Activated CD4-positive, CD25-positive, alpha-beta regulatory T cell treated with anti-CD3 and anti-CD28 coated beads, Interleukin-2, amount 50 U/mL, for 72 hours (primary cell): ENCODE results near the gene ASPN.

ENCODE experiments used
- DNase-seq: peaks from one replicate; pipeline ENCODE4 v3.0.0; 2021

ASPN gene

DNA sequence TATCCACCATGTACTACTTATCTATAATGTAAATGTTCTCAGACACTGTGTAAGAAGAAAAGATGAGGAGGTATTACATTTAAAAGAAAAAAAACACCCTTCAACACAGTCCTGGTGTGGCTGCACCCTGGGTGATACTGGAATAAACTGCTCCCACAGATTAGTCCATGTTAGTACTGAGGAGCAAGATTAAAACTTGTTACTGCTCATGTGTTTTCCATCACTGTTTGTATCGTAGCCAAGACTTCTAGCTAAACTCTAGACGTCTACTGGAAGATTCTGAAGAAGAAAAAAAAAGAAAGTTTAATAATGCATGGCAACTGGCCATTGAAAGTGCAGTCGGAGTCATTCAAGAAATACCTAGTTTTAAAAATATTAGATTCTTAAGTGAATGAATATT lies at the start of gene ASPN:
ASPN (minus strand) TSS at position 178 of the 400 bp plus-strand sequence.
- DNase-seq: no peak

DNA sequence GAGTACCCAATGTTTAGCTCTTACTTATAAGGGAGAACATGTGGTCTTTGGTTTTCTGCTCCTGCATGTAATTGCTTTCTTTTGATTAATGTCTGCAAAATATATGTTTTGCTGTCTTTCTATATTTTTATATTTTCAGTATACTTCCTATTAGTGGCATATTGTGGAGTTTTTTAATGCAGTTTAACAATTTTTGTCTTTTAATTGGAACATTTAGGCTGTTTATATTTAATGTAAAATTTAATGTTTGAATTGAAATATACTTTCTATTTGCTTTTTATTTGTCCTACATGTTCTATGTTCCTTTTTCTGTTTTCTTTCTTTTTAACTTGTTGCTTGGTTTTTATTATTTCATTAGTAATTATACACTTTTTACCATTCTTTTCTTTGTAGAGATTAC lies 48.6 kb upstream of the ASPN start:
- no peak for DNase-seq

DNA sequence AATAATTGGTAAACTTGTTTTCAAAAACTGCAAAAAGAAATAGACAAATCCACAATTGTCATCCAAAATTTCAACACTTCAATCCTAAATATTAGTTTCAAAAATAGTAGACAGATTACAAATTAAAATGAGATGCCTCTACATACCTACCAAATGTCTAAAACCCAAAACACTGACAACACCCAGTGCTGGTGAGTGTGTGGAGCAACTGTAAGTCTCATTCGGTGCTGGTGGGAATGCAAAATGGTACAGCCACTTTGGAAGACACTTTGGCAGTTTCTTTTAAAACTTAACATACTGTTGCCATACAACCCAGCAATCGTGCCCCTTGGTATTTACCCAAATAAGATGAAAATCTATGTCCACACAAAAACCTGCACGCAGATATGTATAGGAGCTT lies 46.8 kb upstream of the ASPN start:
- DNase-seq: no peak

DNA sequence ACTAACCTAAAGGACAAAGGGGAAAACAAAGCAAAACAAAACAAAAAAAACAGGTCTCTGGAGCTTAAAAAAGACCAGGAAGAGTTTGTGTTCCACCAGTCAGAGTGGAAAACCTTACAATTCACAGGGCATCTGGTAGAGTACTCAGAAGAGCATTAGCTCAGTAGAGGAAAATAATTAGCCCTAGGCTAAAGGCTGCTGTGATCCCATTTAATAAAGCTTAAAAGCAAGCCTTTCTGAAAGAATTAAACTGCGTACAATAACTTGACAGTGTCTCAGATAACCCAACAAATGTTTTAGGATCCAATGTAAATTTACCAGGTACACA lies 46.2 kb upstream of the ASPN start:
- DNase-seq: no peak

DNA sequence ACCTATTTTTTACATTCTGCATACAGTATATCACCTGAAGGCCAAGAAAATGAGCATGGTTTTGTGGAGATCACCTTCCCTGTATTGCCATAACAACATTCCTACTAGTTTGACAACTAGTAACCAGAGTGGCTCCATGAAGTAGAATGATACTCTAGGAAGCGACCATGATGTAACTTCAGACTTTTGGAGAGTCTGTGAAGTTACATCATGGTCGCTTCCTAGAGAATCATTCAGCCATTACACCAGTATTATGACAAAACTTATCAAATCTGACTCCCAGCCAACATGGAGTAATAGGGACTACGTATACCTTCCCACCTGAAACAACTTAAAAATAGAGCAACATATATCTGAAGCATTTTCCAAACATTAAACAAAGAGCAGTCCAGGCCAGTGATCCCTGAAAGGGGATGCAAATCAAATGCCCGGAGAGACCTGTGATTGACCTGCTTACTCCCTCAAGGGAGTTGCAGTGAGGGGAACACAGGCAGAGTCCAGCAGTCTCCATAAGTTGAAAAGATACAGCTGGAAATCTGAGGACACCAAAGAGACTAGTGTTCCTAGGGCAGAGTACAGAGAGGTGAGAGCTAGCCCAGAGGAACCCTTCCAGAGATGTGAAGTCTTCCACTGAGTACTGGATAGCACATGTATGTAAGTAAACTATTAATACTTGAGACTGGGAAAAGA lies 45.7 kb upstream of the ASPN start:
- no peak for DNase-seq

DNA sequence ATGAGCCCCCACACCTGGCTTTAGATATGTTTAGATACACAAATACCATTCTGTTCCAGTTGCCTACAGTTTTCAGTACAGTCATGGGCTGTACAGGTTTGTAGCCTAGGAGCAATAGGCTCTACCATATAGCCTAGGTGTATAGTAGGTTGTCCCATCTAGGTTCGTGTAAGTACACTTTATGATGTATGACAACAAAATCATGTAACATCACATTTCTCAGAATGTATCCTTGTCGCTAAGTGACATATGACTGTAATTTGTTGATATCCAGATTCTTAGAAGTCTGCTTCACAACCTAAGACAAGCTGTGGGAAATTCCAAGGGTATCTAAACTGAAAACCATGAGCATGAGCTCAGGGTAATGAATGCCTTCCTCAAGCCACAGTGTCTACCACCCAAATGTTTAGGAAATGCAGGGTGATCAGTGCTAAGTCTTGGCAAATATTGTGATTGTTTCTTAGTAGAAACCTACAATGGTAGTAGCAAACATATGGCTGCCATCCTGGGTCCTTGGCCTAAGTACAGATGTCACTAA lies 45.1 kb upstream of the ASPN start:
- no peak for DNase-seq

DNA sequence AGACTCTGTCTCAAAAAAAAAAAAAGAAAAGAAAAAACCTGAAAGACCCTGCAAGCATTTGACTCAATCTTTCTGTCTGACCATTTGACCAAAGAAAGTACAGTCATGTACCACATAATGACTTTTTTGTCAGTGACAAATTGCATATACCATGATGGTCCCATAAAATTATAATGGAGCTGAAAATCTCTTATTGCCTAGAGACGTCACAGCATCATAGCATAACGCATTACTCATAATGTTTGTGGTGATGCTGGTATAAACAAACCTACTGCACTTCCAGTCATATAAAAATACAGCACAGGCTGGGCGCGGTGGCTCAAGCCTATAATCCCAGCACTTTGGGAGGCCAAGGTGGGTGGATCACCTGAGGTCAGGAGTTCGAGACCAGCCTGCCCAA lies 43.0 kb upstream of the ASPN start:
- no peak for DNase-seq

DNA sequence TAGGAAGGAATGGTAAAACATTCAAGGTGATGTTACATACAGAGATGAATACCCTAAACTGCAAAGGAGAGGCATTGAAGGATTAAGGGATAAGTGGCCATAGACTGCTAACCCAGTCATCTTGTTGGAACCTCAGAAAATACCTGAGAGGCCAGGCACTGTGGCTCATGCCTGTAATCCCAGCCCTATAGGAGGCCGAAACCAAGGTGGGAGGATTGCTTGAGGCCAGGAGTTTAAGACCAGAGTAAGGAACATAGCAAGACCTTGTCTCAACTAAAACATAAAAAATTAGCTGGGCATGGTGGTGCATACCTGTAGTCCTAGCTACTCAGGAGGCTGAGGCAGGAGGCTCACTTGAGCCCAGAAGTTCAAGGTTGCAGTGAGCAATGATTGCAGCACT lies 42.6 kb upstream of the ASPN start:
- DNase-seq: no peak

DNA sequence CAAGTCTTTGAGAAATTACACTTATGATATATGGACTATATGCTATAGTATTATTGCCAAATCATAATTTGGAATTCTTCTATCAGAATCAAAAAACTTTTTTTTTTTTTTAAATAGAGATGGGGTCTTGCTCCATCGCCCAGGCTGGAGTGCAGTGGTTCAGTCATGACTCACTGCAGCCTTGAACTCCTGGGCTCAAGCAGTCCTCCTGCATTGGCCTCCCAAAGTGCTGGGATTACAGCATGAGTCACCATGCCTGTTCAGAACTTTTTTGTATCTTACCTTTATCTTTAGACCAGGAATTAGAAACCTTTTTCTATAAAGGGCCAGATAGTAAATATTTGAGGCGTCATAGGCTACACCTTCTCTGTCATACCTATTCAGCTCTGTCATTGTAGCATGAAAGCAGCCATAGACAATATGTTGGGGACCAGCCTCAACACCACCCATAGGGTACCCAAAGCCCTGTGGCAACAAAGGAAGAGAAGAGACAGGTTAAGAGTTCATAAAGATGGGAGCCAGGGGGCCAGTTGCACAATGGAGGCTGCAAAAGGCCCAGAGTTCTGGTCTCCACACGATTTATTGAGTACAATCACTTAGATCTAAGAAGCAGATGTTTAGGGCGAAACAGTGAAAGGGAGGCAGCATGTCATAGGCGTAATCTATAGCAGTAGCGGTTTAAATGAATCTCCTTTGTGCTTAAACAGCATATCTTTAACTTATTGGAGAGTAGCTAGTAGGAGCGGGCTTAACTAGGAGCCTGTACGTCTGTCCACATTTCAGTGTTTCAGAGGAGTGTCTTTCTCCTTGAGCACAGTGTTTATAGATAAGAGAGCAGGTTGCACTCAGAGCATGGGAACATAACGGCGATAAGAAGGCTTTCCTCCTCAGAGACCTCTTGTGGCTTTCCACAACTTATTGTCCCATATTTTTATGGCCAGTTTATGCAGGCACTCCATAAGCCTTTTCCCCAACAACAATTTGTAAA lies 41.0 kb upstream of the ASPN start:
- DNase-seq: no peak

DNA sequence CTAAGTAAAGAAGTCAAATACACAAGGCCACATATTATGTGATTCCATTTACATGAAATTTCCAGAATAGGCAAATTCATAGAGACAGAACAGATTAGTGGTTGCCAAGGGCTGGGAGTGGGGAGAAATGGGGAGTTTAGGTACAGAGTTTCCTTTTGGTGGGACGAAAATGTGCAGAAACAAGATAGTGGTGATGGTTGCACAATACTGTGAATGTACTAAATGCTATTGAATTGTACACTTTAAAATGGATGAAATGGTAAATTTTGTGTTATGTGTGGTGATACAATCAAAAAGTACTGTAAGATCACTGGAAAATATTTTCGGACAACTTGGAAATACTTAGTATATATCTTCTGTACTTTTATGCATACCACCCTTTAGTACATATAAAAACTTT lies 38.5 kb upstream of the ASPN start:
- DNase-seq: no peak

DNA sequence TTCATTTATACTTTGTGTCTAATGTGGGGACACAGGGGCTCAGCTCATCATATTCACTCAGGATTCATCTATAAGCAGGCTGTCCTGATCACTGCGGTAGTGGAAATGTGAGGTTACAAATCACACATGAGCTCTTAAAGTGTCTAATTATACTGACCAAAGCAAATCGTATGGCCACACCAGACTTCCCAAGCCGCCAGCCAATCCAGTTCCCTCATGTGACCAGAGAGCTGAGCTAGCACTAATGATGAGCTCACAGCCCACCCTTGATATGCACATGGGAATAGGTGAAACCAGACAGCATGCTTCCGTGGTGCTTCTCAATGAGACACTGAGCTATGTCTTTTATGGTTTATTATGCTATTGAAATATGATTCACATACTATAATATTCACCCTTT lies 35.9 kb upstream of the ASPN start:
- no peak for DNase-seq

DNA sequence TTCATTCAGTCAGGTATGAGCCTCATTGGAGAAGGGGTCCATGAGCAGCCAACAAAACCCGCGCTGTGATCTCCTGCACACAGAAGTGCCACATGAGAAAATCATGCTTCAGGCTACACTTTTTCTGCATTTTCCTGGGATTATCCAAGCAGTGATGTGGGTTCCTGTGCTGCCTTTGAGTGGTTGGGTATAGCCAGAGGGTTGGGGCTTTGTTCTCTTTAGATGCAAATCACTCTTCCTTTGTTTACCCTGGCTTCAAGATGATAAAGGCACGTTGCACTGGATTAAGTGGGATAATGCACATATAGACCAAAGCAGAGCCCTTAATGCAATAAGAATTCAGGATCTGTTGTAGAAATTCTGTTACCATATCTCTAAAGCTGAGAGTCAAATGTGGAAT lies 34.7 kb upstream of the ASPN start:
- DNase-seq: no peak

DNA sequence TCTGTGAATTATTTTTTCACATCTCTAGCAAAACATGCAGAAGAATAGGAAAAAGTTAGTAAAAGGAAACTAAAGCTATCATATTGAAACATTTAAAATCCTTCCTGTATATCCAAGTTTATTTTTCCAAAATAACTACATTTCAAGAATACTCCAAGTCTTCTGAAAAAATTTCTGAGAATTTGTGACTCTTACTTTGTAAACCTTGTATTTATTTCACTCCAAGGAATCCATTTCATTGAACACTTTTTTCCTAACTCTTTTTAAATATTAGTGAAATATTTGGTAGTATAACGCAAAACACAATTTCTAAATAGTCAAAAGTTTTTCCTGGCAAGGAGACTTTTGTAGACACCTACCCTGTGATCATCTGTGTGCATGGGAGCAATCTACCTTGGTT lies 34.2 kb upstream of the ASPN start:
- no peak for DNase-seq

DNA sequence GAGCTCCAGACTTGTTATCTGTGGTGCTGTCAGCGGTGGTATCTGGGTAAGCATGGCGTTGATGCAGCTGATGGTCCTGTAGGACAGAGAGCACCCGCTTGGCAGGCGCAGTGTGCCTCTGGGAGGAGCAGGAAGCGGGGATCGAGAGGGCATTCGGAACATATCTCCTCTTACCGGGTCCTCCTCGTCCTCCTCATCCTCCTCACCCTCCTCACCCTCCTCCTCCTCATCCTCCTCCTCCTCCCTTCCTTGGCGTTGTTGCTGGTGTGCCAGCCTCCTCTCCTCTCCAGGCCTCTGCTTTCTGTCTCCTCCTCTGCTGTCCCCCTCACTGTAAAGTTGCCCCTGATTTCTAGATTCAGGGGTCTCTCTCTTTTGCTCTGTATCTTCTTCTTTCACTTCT lies 32.3 kb upstream of the ASPN start:
- no peak for DNase-seq

DNA sequence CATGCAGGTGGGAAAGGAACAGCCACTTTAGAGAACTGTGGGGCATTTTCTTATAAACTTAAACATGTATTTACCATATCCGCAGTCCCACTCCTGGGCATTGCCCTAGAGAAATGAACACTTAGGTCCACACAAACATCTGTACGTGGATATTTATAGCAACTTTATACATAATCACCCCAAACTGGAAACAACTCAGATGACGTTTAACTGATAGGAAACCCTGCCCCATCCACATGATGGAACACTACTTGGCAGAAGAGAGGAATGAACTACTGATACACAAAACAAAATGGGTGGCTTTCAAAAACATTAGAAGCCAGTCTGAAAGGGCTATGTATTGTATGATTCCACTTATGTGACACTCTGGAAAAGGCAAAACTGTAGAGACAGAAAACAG lies 31.0 kb upstream of the ASPN start:
- no peak for DNase-seq

DNA sequence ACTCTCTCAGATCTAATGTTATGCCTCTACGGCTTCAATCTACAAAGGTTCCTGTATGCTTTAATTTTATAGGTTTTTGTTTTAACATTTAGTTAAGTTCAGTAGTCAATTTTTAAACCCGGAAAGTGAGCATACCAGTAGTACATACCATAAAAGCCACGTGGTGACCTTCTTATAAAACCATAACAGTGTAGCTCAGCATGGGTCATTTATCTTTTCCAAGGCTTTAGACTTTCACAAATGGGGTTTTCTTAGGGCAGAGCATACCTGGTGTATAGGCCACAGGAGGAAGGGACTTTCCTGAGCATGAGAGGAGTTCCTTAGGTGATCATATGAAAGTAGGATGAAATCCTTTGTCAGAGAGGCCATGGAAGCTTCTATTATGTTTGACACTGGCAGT lies 30.3 kb upstream of the ASPN start:
- no peak for DNase-seq

DNA sequence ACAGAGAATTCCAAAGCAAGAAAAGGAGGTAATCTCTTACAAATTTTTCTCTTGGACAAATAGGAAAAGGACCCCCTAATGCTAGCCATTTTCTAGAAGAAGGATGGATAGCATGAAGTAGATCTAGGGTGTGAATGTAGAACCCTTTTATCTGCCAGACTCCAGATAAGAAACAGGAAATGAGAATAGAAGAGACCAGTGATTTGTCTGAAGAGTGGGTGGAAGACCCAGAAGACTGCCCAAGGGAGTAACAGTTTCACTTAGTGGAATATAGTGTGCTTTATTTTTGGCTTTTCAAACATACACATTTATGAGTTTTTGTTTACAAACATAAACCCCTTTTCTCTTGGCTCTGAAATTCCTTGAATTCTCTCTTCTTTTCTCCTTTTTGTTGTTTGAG lies 28.4 kb upstream of the ASPN start:
- DNase-seq: no peak

DNA sequence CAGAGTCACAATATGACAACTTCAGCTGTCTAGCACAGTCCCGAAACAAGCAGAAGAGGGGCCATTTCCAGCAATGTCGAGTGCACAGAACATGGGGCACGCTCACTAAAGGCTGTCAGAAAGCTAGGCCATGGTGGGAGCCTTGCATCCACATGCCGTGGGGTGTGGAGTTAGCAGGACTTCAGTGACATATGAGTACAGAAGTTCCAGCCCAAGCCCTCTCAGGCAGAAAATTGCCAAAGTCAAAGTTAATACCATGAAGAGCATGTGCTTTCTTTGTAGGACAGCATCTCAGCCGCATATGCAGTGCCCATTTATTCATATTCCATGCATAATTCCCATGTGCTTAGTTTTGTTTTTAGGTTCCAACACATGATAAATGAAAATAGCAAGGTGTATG lies 26.7 kb upstream of the ASPN start:
- DNase-seq: no peak

DNA sequence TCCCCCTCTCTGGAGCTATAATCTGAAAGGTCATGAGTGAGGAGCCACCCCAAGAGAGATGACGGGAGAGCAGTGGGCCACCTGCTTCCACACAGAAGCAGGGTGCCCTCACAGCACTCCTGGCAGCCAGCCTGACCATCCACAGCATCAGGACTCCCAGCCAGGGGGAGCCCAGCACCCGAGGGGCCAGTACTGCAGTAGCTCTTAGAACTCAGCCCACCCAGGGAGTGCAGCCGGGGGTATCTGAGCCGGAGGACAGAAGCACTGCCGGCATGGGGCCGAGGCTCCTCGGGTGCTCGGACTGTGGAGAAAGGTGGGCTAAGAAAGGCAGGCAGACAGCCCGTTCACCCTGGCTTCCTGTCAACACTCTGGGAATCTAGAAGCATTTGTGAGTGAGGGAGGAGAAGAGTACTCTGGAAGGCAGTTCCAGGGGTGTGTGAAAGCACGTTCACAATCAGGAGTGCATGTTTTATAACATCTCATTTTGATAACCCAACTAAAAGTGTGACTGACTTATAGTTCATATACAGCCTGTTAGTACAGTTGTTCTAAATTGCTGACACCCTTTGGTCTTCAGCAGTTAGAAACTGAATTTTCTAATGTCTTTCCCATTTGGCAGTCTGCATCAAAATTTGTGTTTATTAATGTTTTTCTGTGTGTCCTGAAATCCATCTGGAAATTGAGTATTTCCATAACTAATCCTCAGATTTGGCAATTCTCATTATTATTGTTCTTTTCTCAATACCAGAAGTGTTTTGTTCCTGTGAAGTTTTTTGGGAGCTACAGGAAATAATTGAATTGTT lies 25.9 kb upstream of the ASPN start:
- no peak for DNase-seq

DNA sequence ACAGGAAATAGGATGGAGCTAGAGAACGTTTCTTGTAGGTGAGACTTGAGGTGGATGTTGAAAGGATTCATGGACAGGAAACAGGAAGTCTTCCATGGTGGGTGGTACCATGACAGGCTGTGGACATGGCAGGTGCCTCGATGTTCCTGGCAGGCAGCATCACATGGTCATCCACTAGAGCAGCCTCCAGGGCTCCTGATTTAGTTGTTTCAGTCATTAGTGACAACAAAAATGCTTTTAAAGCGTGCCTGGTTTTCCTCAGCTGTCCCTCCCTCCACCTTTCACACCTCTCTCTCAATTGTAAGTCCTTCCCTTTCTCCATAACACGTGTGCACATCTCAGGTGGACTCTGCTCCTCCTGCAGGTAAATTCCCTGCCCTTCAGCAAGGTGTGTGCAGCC lies 25.2 kb upstream of the ASPN start:
- no peak for DNase-seq

DNA sequence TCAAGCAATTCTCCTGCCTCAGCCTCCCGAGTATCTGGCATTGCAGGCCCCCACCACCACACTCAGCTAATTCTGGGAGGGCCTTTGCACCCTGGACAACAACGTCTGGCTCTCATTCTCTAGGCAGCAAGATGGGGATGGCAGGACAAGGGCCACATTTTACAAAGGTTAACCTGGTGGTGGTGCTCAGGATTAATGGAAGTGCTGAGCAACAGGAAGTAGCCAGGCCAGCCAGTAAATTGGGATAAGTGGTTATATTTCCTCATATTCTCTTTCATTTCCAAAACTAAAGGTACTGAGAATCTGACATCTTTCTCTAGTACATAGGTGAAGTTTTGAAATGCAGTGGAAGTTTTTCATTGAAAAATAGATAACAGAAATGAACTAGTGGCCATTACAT lies 24.7 kb upstream of the ASPN start:
- DNase-seq: no peak

DNA sequence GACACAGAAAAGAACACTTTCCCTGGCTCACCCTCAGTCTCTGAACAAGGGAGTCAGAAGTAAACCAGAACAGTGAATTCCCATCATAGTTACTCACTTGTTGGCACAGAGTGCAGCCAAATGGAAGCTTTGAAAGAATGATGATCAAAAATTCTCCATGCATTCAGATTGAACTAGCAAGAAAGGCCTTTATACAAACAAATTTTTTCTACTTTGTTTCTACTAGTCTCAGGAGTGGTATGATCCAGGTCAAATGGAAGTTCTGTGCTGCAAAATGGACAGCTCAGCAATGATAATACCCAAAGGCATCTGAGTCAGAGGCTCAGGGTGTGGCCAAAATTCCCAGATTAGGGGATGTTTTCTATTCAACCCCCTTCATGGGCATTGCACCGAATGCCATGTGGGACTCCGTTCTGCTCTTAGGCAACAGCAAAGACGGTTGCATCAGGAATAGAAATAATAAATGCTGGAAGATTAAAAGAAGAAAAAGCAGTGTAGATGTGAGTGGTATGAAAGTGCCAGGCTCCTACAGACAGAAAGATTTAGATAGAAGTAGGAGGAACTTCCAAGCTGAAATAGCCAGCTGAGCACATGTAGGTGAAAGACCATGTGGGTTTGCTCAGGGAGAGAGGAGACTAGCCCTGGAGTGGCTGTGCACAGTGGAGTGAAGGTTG lies 24.0 kb upstream of the ASPN start:
- no peak for DNase-seq

DNA sequence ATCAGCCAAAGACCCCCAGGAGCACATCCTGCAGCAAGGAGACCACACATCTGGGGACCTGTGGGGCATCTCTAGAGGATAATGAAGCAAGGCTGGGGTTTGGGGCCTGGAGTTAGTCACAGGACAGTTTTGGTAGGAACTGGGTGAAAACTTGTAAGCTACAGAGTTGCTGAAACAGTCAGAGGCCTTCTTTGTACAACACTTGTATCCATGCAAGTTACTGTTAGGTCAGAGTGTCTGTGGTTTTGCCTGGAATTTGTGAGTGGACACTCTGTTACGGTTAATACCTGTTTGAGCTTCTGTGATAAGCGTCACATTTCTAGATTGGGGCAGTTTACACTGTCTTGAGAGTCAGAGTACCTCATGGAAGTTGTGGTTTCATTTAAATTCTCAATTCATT lies 22.6 kb upstream of the ASPN start:
- no peak for DNase-seq
